H1 (cell line): ENCODE results near the gene COL4A3. TPM values are rescaled to one million over a fixed set of nuclear protein-coding genes. Genes with fewer than 3 reads are reported as not detected.

ENCODE experiments used
- CTCF ChIA-PET: fragments of 300-600 bp; sonication (Branson Sonifier 250); formaldehyde crosslinking; loops from one replicate; lab custom pipeline; 2021; ENCODE audit not compliant: partially characterized antibody; lab: Charles Lee
- POLR2A ChIA-PET: fragments of 300-600 bp; sonication (Branson Sonifier 250); formaldehyde crosslinking; loops from one replicate; lab custom pipeline; 2021; ENCODE audit warnings: inconsistent platforms; ENCODE audit not compliant: partially characterized antibody; lab: Charles Lee
- DNase-seq, 2 experiments: peaks; one replicate each; pipeline versions ENCODE4 v3.0.0 to v3.0.0-alpha.2; 2010 to 2022; ENCODE audit warnings: low spot score in 2 of 2, low read depth in 1 of 2, mixed read lengths in 1 of 2
- FAIRE-seq: peaks from 2 replicates; lab custom pipeline; 2011; peaks lifted over from hg19 to GRCh38; lab: Jason Lieb, UNC
- H2AFZ ChIP-seq: 2 replicates; pipeline ENCODE4 v1.8.1; 2012; ENCODE audit warnings: low read length, inconsistent platforms
- H2AK5ac ChIP-seq: 2 replicates; pipeline ENCODE4 v1.6.1; 2013; ENCODE audit warnings: low read depth, low read length
- H2BK120ac ChIP-seq: replicated peaks from 2 replicates; pipeline ENCODE3; 2013; ENCODE audit warnings: low read depth, low read length, inconsistent platforms
- H2BK12ac ChIP-seq: 2 replicates; pipeline ENCODE4 v1.6.1; 2013; ENCODE audit warnings: low read depth, low read length
- H2BK15ac ChIP-seq: 2 replicates; pipeline ENCODE4 v1.6.1; 2013; ENCODE audit warnings: low read length
- H2BK20ac ChIP-seq: 2 replicates; pipeline ENCODE4 v1.6.1; 2013; ENCODE audit warnings: low read length
- H2BK5ac ChIP-seq: 2 replicates; pipeline ENCODE4 v1.6.1; 2013; ENCODE audit warnings: low read depth, low read length
- H3K14ac ChIP-seq: 2 replicates; pipeline ENCODE4 v1.6.1; 2013; ENCODE audit warnings: inconsistent platforms; ENCODE audit not compliant: insufficient read length
- H3K18ac ChIP-seq: 2 replicates; pipeline ENCODE4 v1.6.1; 2013; ENCODE audit warnings: low read length; ENCODE audit errors: extremely low read depth
- H3K23ac ChIP-seq: 2 replicates; pipeline ENCODE4 v1.6.1; 2013; ENCODE audit warnings: inconsistent platforms; ENCODE audit not compliant: insufficient read length
- H3K23me2 ChIP-seq: 2 replicates; pipeline ENCODE4 v1.6.1; 2013; ENCODE audit warnings: low read depth, low read length
- H3K27ac ChIP-seq: 2 replicates; pipeline ENCODE4 v1.6.1; 2011; ENCODE audit warnings: low read depth, low read length, inconsistent platforms
- H3K27me3 ChIP-seq, 4 experiments: replicated peaks in 1 of 4; 1 replicate in 1 of 4; 2 replicates in 3 of 4; pipeline versions ENCODE4 v1.6.1 to v1.8.1; 2011 to 2013; ENCODE audit warnings: low read length in 3 of 4, mild to moderate bottlenecking in 3 of 4, inconsistent platforms in 2 of 4, mixed read lengths in 2 of 4, moderate library complexity in 1 of 4; ENCODE audit not compliant: control insufficient read depth in 3 of 4, insufficient read depth in 3 of 4; ENCODE audit errors: extremely low read depth in 1 of 4
- H3K36me3 ChIP-seq, 4 experiments: 2 replicates each; pipeline versions ENCODE4 v1.6.1 to v1.8.1; 2011 to 2013; ENCODE audit warnings: mild to moderate bottlenecking in 4 of 4, low read length in 3 of 4, moderate library complexity in 2 of 4, control low read depth in 1 of 4, inconsistent platforms in 1 of 4; ENCODE audit not compliant: insufficient read depth in 4 of 4, control insufficient read depth in 2 of 4
- H3K4ac ChIP-seq: replicated peaks from 2 replicates; pipeline ENCODE3; 2013; ENCODE audit warnings: low read length, low read depth, mixed read lengths, inconsistent platforms; ENCODE audit not compliant: insufficient read length
- H3K4me1 ChIP-seq, 4 experiments: replicated peaks in 1 of 4; 1 replicate in 1 of 4; 2 replicates in 3 of 4; pipeline versions ENCODE4 v1.6.1 to v1.8.1; 2011 to 2013; ENCODE audit warnings: low read length in 3 of 4, inconsistent platforms in 2 of 4, mixed read lengths in 1 of 4; ENCODE audit not compliant: insufficient read depth in 4 of 4, control insufficient read depth in 3 of 4
- H3K4me2 ChIP-seq, 2 experiments: 2 replicates each; pipeline versions ENCODE4 v1.6.1 to v1.8.1; 2011 to 2013; ENCODE audit warnings: low read depth in 2 of 2, low read length in 2 of 2, control low read depth in 1 of 2, inconsistent platforms in 1 of 2, mild to moderate bottlenecking in 1 of 2; ENCODE audit not compliant: insufficient read depth in 1 of 2
- H3K4me3 ChIP-seq, 4 experiments: fragments of 200-600, 300-600 bp in 1 of 4; sonication (generic), shearing (Covaris generic), sonication (Bioruptor Twin) in 1 of 4; 2 replicates each; pipeline versions ENCODE4 v1.5.1 to v1.8.1; 2011 to 2016; ENCODE audit warnings: low read length in 4 of 4, low read depth in 3 of 4, control low read depth in 2 of 4, inconsistent platforms in 2 of 4, mild to moderate bottlenecking in 2 of 4, mixed read lengths in 1 of 4, moderate library complexity in 1 of 4; ENCODE audit not compliant: insufficient read depth in 2 of 4; ENCODE audit errors: extremely low read depth in 1 of 4
- H3K56ac ChIP-seq: replicated peaks from 2 replicates; pipeline ENCODE3; 2013; ENCODE audit warnings: low read depth, mild to moderate bottlenecking, mixed read lengths, low read length, inconsistent platforms; ENCODE audit not compliant: insufficient read length
- H3K79me1 ChIP-seq: 2 replicates; pipeline ENCODE4 v1.6.1; 2013; ENCODE audit warnings: low read depth, low read length, control low read depth
- H3K79me2 ChIP-seq, 2 experiments: 2 replicates each; pipeline versions ENCODE4 v1.6.1 to v1.8.1; 2012 to 2013; ENCODE audit warnings: low read length in 2 of 2, mild to moderate bottlenecking in 2 of 2, inconsistent platforms in 1 of 2; ENCODE audit not compliant: insufficient read depth in 2 of 2, control insufficient read depth in 1 of 2
- H3K9ac ChIP-seq, 4 experiments: replicated peaks in 1 of 4; 1 replicate in 1 of 4; 2 replicates in 3 of 4; pipeline versions ENCODE4 v1.6.1 to v1.8.1; 2011 to 2013; ENCODE audit warnings: low read depth in 3 of 4, low read length in 3 of 4, control low read depth in 2 of 4, mild to moderate bottlenecking in 2 of 4, moderate library complexity in 2 of 4, inconsistent platforms in 1 of 4; ENCODE audit errors: extremely low read depth in 1 of 4
- H3K9me3 ChIP-seq, 2 experiments: 2 replicates each; pipeline versions ENCODE4 v1.6.1 to v1.8.1; 2012 to 2013; ENCODE audit warnings: mild to moderate bottlenecking in 2 of 2, moderate library complexity in 2 of 2, control low read depth in 1 of 2, inconsistent platforms in 1 of 2, low read depth in 1 of 2, low read length in 1 of 2, mixed read lengths in 1 of 2; ENCODE audit not compliant: insufficient read depth in 2 of 2
- H4K20me1 ChIP-seq, 2 experiments: replicated peaks in 1 of 2; 2 replicates each; pipeline versions ENCODE3 to v1.8.1; 2011 to 2013; ENCODE audit warnings: inconsistent platforms in 2 of 2, low read length in 2 of 2, mild to moderate bottlenecking in 1 of 2; ENCODE audit not compliant: insufficient read depth in 2 of 2, control insufficient read depth in 1 of 2
- H4K5ac ChIP-seq: 2 replicates; pipeline ENCODE4 v1.6.1; 2013; ENCODE audit warnings: low read length, low read depth, mixed read lengths, inconsistent platforms; ENCODE audit not compliant: insufficient read length
- H4K8ac ChIP-seq: 2 replicates; pipeline ENCODE4 v1.8.0; 2013; ENCODE audit warnings: mild to moderate bottlenecking, moderate library complexity, low read length, inconsistent platforms; ENCODE audit not compliant: insufficient read depth; ENCODE audit errors: extremely low read depth
- H4K91ac ChIP-seq: replicated peaks from 2 replicates; pipeline ENCODE3; 2013; ENCODE audit warnings: low read length, mixed read lengths, inconsistent platforms; ENCODE audit not compliant: insufficient read length
- CBX5 ChIP-seq: fragments of 300-800, 300-1000 bp; sonication (generic); IDR thresholded peaks from 2 replicates; pipeline ENCODE4 v1.7.1; 2016; ENCODE audit warnings: antibody characterized with exemption, low read length, low read depth
- CEBPB ChIP-seq: IDR thresholded peaks from 2 replicates; pipeline ENCODE4 v1.6.1; 2012; ENCODE audit warnings: low read depth, low read length
- KDM4A ChIP-seq: IDR thresholded peaks from one replicate; pipeline ENCODE4 v1.7.1; 2012; ENCODE audit warnings: low read depth, mild to moderate bottlenecking, moderate library complexity, low read length, inconsistent platforms; ENCODE audit not compliant: severe bottlenecking
- KDM5A ChIP-seq: fragments of 200-600 bp; IDR thresholded peaks from 2 replicates; pipeline ENCODE4 v1.7.1; 2012; ENCODE audit warnings: mild to moderate bottlenecking, low read length, inconsistent platforms, mixed read lengths
- SIX5 ChIP-seq: IDR thresholded peaks from 2 replicates; pipeline ENCODE4 v1.6.1; 2011; ENCODE audit warnings: mild to moderate bottlenecking, low read depth, low read length
- TAF1 ChIP-seq: IDR thresholded peaks from 2 replicates; pipeline ENCODE4 v1.6.1; 2011; ENCODE audit warnings: mild to moderate bottlenecking, low read depth, low read length
- TCF12 ChIP-seq: IDR thresholded peaks from 2 replicates; pipeline ENCODE4 v1.6.1; 2011; ENCODE audit warnings: low read depth, mild to moderate bottlenecking, low read length
- WGBS, 2 experiments: shearing (Covaris generic) in 1 of 2; methylation state at CpG; one replicate each; pipeline versions ENCODE4 v1.1.6 to v1.1.7; 2013 to 2015; ENCODE audit warnings: low lambda C conversion rate in 2 of 2, mixed read lengths in 2 of 2, inconsistent platforms in 1 of 2, low coverage in 1 of 2, missing lambda C conversion rate in 1 of 2; ENCODE audit not compliant: insufficient replicate concordance in 2 of 2, insufficient coverage in 1 of 2, insufficient read length in 1 of 2; ENCODE audit errors: extremely low coverage in 1 of 2, missing lambda C conversion rate in 1 of 2; 5-methylcytosine and 5-hydroxymethylcytosine counted together
- polyA plus RNA-seq, 7 experiments: library from polyadenylated mRNA; depleted of rRNA in 3 of 7; stranded (reverse) in 5 of 7; unstranded in 2 of 7; fragments of >200 nt in 5 of 7; fragments of 200-250 nt in 2 of 7; gene quantifications; 1 replicate in 5 of 7; 2 replicates in 1 of 7; 4 replicates in 1 of 7; pipeline versions ENCODE4 v1.2.1 to v1.2.3, GENCODE V29; 2011 to 2013; ENCODE audit warnings: missing spikeins in 2 of 7, mixed read lengths in 2 of 7
- total RNA-seq: library from RNA; stranded (reverse); fragmentation: NEBNext Ultra II Directional; extraction: Animal tissue kit (Norgen Biotek cat#: 25700); gene quantifications from 2 replicates; pipeline ENCODE4 v1.2.1, GENCODE V29; 2021

Gene COL4A3
- total and polyA plus RNA-seq, 2 of the 8 experiments (the other 6 are each of a cell fraction or from before 2014, with no cell fraction given), result 0.12 to 0.17 TPM

GRCh38 chr2:227337442-227337841, 173.0 kb downstream of the COL4A3 start:
- DNase-seq, result no peak
- no peaks in the 10 kb centered on the region for H3K9me3 ChIP-seq
- TF ChIP-seq TAF1 (no peak), KDM4A (no peak), CEBPB (no peak), KDM5A (no peak), TCF12 (no peak), CBX5 (no peak), SIX5 (no peak)
- no peaks in the 10 kb centered on the region for H3K23me2 ChIP-seq
- H3K27me3 ChIP-seq, result no peaks in the 10 kb centered on the region
- H2BK12ac ChIP-seq, result no peak overlapping the region
- no peak overlapping the region for H4K91ac ChIP-seq
- H3K4ac ChIP-seq, result no peak overlapping the region
- H3K4me1 ChIP-seq, result no peaks in the 10 kb centered on the region
- no peak overlapping the region for H2AFZ ChIP-seq
- H3K36me3 ChIP-seq, result peaks cover 8 to 49% (median 13%) of the 10 kb centered on the region in 4 experiments; a peak in 7 of 8 replicates
- no peak overlapping the region for H2BK20ac ChIP-seq
- H3K9ac ChIP-seq, result no peak overlapping the region
- H2BK15ac ChIP-seq, result no peak overlapping the region
- CTCF ChIA-PET, result interaction anchor here (0.7 to 3.4 kb wide), 3 partner anchors 10 to 509 kb away, joined by 3 to 14 read pairs (median 4); no protein-coding TSS in a partner anchor
- H4K5ac ChIP-seq, result no peak overlapping the region
- no peak overlapping the region for H3K4me2 ChIP-seq
- no peak overlapping the region for H3K14ac ChIP-seq
- H3K27ac ChIP-seq, result no peak overlapping the region
- no peaks in the 10 kb centered on the region for H3K79me1 ChIP-seq
- H3K18ac ChIP-seq, result no peak overlapping the region
- no peak overlapping the region for H2BK5ac ChIP-seq
- H4K8ac ChIP-seq, result no peak overlapping the region
- H4K20me1 ChIP-seq, result peaks cover 0 to 3% of the 10 kb centered on the region in 2 experiments
- no peak overlapping the region for H2AK5ac ChIP-seq
- H3K56ac ChIP-seq, result no peak overlapping the region
- H3K23ac ChIP-seq, result no peak overlapping the region
- H3K79me2 ChIP-seq, result no peaks in the 10 kb centered on the region
- WGBS, 2 experiments, result 95% methylated on average over 2 of the region's 2 CpGs; no CpG with 5 or more reads in 1 of the 2 experiments
- H3K4me3 ChIP-seq, result no peak overlapping the region
- POLR2A ChIA-PET, result no interaction called here
- FAIRE-seq, result no peak
- no peak overlapping the region for H2BK120ac ChIP-seq
